HG03066 (cell line): ENCODE results near the gene TFAP2E.

Source experiments
- ATAC-seq: cut with Tn5 transposase; IDR thresholded peaks from one replicate; pipeline ENCODE4 v1.9.1; 2021; ENCODE audit warnings: low read depth; ENCODE audit not compliant: unreplicated experiment

TFAP2E gene

GRCh38 chr1:35573198-35574124 is at the start of gene TFAP2E:
Gene TFAP2E (plus strand): TSS chr1:35573314. CDS start chr1:35573578, 264 bp downstream.
- no peak for ATAC-seq

- no peak for ATAC-seq
Measured at GRCh38 chr1:35524106-35524505, 49.0 kb upstream of the TFAP2E start.

- no peak for ATAC-seq
Measured at GRCh38 chr1:35530168-35530567, 42.9 kb upstream of the TFAP2E start.

- ATAC-seq, result no peak
Measured at GRCh38 chr1:35530946-35531345, 42.2 kb upstream of the TFAP2E start.

GRCh38 chr1:35531368-35531767 is 41.7 kb upstream of the TFAP2E start:
- no peak for ATAC-seq

GRCh38 chr1:35532497-35533223 is 40.5 kb upstream of the TFAP2E start:
- ATAC-seq, result no peak

- no peak for ATAC-seq
Measured at GRCh38 chr1:35533586-35533985, 39.5 kb upstream of the TFAP2E start.

GRCh38 chr1:35535243-35535642 is 37.9 kb upstream of the TFAP2E start:
- ATAC-seq, result no peak

- no peak for ATAC-seq
Measured at GRCh38 chr1:35536556-35537162, 36.5 kb upstream of the TFAP2E start.

GRCh38 chr1:35537806-35538205 is 35.3 kb upstream of the TFAP2E start:
- no peak for ATAC-seq

- ATAC-seq, result no peak
Measured at GRCh38 chr1:35539073-35539823, 33.9 kb upstream of the TFAP2E start.

- no peak for ATAC-seq
Measured at GRCh38 chr1:35539824-35540261, 33.3 kb upstream of the TFAP2E start.

- ATAC-seq, result no peak
Measured at GRCh38 chr1:35544976-35545375, 28.1 kb upstream of the TFAP2E start.

GRCh38 chr1:35546614-35547013 is 26.5 kb upstream of the TFAP2E start:
- no peak for ATAC-seq

GRCh38 chr1:35553851-35554250 is 19.3 kb upstream of the TFAP2E start:
- no peak for ATAC-seq

GRCh38 chr1:35554266-35555211 is 18.6 kb upstream of the TFAP2E start:
- ATAC-seq, result no peak

GRCh38 chr1:35555212-35555584 is 17.9 kb upstream of the TFAP2E start:
- no peak for ATAC-seq

GRCh38 chr1:35555601-35556477 is 17.3 kb upstream of the TFAP2E start:
- ATAC-seq, result no peak
